ENCODE results near the gene MBNL2. TPM values are rescaled to one million over a fixed set of nuclear protein-coding genes. Genes with fewer than 3 reads are reported as not detected.
A peak's percentile ranks its signal among the peaks of the same experiment; 100 is the strongest.

Gene MBNL2
- total and polyA plus RNA-seq, 8 donors = 75.9 to 105 (median 90.5) TPM

- intact Hi-C loops (cut with DNase I) = no loop called here
Observed at GRCh38 chr13:97253581-97254293, 31.6 kb downstream of the MBNL2 start.

GRCh38 chr13:97254816-97255215 lies 32.7 kb downstream of the MBNL2 start:
- intact Hi-C loops (cut with DNase I) = no loop called here
- Histone ChIP-seq H3K4me1 (peaks cover 60 to 65% of the 10 kb centered on the region in 2 donors), H3K4me3 (no peak overlapping the region), H3K27ac (peak overlapping the region; percentile 75 to 79), H3K27me3 (no peaks in the 10 kb centered on the region), H3K9me3 (no peaks in the 10 kb centered on the region), H3K36me3 (no peaks in the 10 kb centered on the region)
- ATAC-seq = peak; percentile 2
- no peak for DNase-seq
- TF ChIP-seq, protein P1, sequence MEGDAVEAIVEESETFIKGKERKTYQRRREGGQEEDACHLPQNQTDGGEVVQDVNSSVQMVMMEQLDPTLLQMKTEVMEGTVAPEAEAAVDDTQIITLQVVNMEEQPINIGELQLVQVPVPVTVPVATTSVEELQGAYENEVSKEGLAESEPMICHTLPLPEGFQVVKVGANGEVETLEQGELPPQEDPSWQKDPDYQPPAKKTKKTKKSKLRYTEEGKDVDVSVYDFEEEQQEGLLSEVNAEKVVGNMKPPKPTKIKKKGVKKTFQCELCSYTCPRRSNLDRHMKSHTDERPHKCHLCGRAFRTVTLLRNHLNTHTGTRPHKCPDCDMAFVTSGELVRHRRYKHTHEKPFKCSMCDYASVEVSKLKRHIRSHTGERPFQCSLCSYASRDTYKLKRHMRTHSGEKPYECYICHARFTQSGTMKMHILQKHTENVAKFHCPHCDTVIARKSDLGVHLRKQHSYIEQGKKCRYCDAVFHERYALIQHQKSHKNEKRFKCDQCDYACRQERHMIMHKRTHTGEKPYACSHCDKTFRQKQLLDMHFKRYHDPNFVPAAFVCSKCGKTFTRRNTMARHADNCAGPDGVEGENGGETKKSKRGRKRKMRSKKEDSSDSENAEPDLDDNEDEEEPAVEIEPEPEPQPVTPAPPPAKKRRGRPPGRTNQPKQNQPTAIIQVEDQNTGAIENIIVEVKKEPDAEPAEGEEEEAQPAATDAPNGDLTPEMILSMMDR (IDR thresholded peaks at IDR 0.05) = no peak

More at GRCh38 chr13:97253581-97254293, 31.6 kb downstream of the MBNL2 start:
- Histone ChIP-seq H3K36me3 (no peaks in the 10 kb centered on the region), H3K4me1 (peaks cover 62 to 64% of the 10 kb centered on the region in 2 donors), H3K4me3 (no peak overlapping the region), H3K9me3 (no peaks in the 10 kb centered on the region), H3K27me3 (no peaks in the 10 kb centered on the region), H3K27ac (peak overlapping the region in 1 of 2 donors; percentile 16)
- ATAC-seq = no peak
- TF ChIP-seq, protein P1 (IDR thresholded peaks at IDR 0.05) = no peak
- no peak for DNase-seq

DNA sequence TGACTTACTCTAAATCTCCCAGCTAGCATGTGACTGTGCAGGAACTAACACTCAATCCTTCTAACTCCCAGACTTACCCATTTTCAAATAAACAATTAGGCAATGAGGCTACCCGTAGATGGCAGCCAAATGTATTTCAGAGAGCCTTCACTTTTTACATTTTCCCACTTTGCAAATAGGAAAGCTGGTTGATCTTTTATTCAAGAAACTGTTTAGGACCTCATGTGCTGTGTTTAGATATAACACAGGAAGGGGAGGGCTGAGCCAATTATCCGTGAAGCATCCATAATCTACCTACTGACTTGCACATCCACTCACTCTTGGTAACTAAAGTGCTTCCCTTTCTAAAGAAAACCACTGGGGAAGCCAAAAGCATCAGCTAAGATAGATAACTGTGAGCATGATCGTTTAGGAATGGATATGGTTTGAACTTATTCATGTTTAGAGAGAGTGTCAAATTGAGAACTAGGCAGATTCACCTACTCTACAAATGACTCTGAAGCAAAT lies 33.4 kb downstream of the MBNL2 start:
- Histone ChIP-seq H3K27ac (peak overlapping the region; percentile 75 to 79), H3K4me3 (no peak overlapping the region), H3K9me3 (no peaks in the 10 kb centered on the region), H3K4me1 (peaks cover 61 to 65% of the 10 kb centered on the region in 2 donors), H3K36me3 (no peaks in the 10 kb centered on the region), H3K27me3 (no peaks in the 10 kb centered on the region)
- DNase-seq (no peak), ATAC-seq (no peak)
- TF ChIP-seq, protein P1 (IDR thresholded peaks at IDR 0.05) = no peak
- intact Hi-C loops (cut with DNase I) = no loop called here

- Histone ChIP-seq H3K36me3 (no peaks in the 10 kb centered on the region), H3K4me3 (no peak overlapping the region), H3K4me1 (peaks cover 62 to 65% of the 10 kb centered on the region in 2 donors), H3K27me3 (no peaks in the 10 kb centered on the region), H3K27ac (peak overlapping the region; percentile 75 to 79), H3K9me3 (no peaks in the 10 kb centered on the region)
- no peak for DNase-seq
- TF ChIP-seq, protein P1 (IDR thresholded peaks at IDR 0.05) = no peak
- peak; percentile 57 for ATAC-seq
- intact Hi-C loops (cut with DNase I) = no loop called here
Observed at GRCh38 chr13:97256343-97256783, 34.2 kb downstream of the MBNL2 start.

DNA sequence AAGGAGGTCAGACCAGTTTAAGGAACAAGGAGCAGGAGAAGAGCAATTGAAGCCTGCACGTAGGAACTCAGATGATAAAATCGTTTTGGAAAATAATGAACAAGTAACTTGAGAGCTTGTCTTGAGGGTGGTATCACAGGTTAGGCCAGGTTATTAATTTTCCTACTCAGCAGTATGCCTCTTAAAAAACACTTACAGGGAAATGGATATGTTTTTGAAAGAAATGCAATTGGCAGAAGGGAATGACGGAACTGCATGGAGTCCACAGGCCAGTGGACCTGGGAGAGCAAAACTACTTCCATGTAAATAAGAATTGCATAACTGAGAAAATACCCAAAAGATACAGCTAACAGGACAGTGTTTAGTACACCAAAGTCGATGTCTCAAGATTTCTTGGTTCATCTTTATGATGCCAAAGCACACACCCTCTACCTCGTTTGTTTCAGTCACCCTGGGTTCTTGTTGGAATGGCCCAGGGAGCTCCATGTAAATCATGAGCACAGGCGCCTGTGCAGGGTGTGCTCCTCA lies 35.2 kb downstream of the MBNL2 start:
- no peak for DNase-seq
- intact Hi-C loops (cut with DNase I) = no loop called here
- Histone ChIP-seq H3K9me3 (no peaks in the 10 kb centered on the region), H3K36me3 (no peaks in the 10 kb centered on the region), H3K4me1 (peaks cover 64 to 73% of the 10 kb centered on the region in 2 donors), H3K27ac (peak overlapping the region; percentile 75 to 79), H3K4me3 (no peak overlapping the region), H3K27me3 (no peaks in the 10 kb centered on the region)
- TF ChIP-seq, protein P1 (IDR thresholded peaks at IDR 0.05) = no peak
- ATAC-seq = peak; percentile 10
